ENCODE results near the gene PLA2G4E.

PLA2G4E gene

GRCh38 chr15:42059661-42060476, 39.0 kb upstream of the PLA2G4E start:
- Mint-ChIP-seq H3K4me1 (ENCODE audit: low read depth) (peaks cover 12% of the 10 kb centered on the region), H3K4me3 (no peak overlapping the region), H3K36me3 (ENCODE audit: low read depth) (no peaks in the 10 kb centered on the region), H3K27me3 (peaks cover 39% of the 10 kb centered on the region), H3K27ac (no peak overlapping the region), H3K9me3 (no peaks in the 10 kb centered on the region)
- DNase-seq, result peak; percentile 81

GRCh38 chr15:42058791-42059190, 37.9 kb upstream of the PLA2G4E start:
- Mint-ChIP-seq H3K27me3 (peaks cover 36% of the 10 kb centered on the region), H3K9me3 (no peaks in the 10 kb centered on the region), H3K4me1 (ENCODE audit: low read depth) (peaks cover 12% of the 10 kb centered on the region), H3K27ac (no peak overlapping the region), H3K4me3 (no peak overlapping the region), H3K36me3 (ENCODE audit: low read depth) (no peaks in the 10 kb centered on the region)
- no peak for DNase-seq

GRCh38 chr15:42057799-42058646, 37.2 kb upstream of the PLA2G4E start:
- Mint-ChIP-seq H3K4me1 (ENCODE audit: low read depth) (peaks cover 12% of the 10 kb centered on the region), H3K27ac (no peak overlapping the region), H3K36me3 (ENCODE audit: low read depth) (no peaks in the 10 kb centered on the region), H3K9me3 (no peaks in the 10 kb centered on the region), H3K27me3 (peaks cover 36% of the 10 kb centered on the region), H3K4me3 (no peak overlapping the region)
- no peak for DNase-seq

- Mint-ChIP-seq H3K27ac (peak overlapping the region; percentile 81), H3K9me3 (no peaks in the 10 kb centered on the region)
Measured at GRCh38 chr15:42056934-42057798, 36.3 kb upstream of the PLA2G4E start.

GRCh38 chr15:42053914-42054313, 33.1 kb upstream of the PLA2G4E start:
- Mint-ChIP-seq H3K36me3 (ENCODE audit: low read depth) (no peaks in the 10 kb centered on the region), H3K27ac (no peak overlapping the region), H3K4me3 (no peak overlapping the region), H3K4me1 (ENCODE audit: low read depth) (peaks cover 12% of the 10 kb centered on the region), H3K9me3 (no peaks in the 10 kb centered on the region), H3K27me3 (peaks cover 27% of the 10 kb centered on the region)
- no peak for DNase-seq

More at GRCh38 chr15:42056934-42057798, 36.3 kb upstream of the PLA2G4E start:
- peak; percentile 69 for DNase-seq
- H3K4me3 Mint-ChIP-seq, result peak overlapping the region; percentile 55
- H3K36me3 Mint-ChIP-seq (ENCODE audit: low read depth), result no peaks in the 10 kb centered on the region
- H3K27me3 Mint-ChIP-seq, result peaks cover 36% of the 10 kb centered on the region
- peaks cover 12% of the 10 kb centered on the region for H3K4me1 Mint-ChIP-seq (ENCODE audit: low read depth)

- no peaks in the 10 kb centered on the region for H3K9me3 Mint-ChIP-seq
- H3K27ac Mint-ChIP-seq, result no peak overlapping the region
- H3K27me3 Mint-ChIP-seq, result peaks cover 23% of the 10 kb centered on the region
Measured at GRCh38 chr15:42053010-42053409, 32.2 kb upstream of the PLA2G4E start.

GRCh38 chr15:42050484-42051255, 29.8 kb upstream of the PLA2G4E start:
- Mint-ChIP-seq H3K9me3 (no peaks in the 10 kb centered on the region), H3K27me3 (no peaks in the 10 kb centered on the region), H3K4me3 (no peak overlapping the region), H3K27ac (no peak overlapping the region), H3K4me1 (ENCODE audit: low read depth) (no peaks in the 10 kb centered on the region), H3K36me3 (ENCODE audit: low read depth) (no peaks in the 10 kb centered on the region)
- DNase-seq, result no peak

More at GRCh38 chr15:42053010-42053409, 32.2 kb upstream of the PLA2G4E start:
- Mint-ChIP-seq H3K36me3 (ENCODE audit: low read depth) (no peaks in the 10 kb centered on the region), H3K4me3 (no peak overlapping the region), H3K4me1 (ENCODE audit: low read depth) (peaks cover 12% of the 10 kb centered on the region)
- no peak for DNase-seq

- no peaks in the 10 kb centered on the region for H3K9me3 Mint-ChIP-seq
- H3K4me1 Mint-ChIP-seq (ENCODE audit: low read depth), result no peaks in the 10 kb centered on the region
- DNase-seq, result no peak
Measured at GRCh38 chr15:42048821-42049200, 28.0 kb upstream of the PLA2G4E start.

GRCh38 chr15:42048080-42048820, 27.4 kb upstream of the PLA2G4E start:
- Mint-ChIP-seq H3K27me3 (no peaks in the 10 kb centered on the region), H3K4me1 (ENCODE audit: low read depth) (no peaks in the 10 kb centered on the region)
- DNase-seq, result no peak

More at GRCh38 chr15:42048821-42049200, 28.0 kb upstream of the PLA2G4E start:
- Mint-ChIP-seq H3K27ac (no peak overlapping the region), H3K36me3 (ENCODE audit: low read depth) (no peaks in the 10 kb centered on the region), H3K27me3 (no peaks in the 10 kb centered on the region), H3K4me3 (no peak overlapping the region)

GRCh38 chr15:42046597-42046996, 25.8 kb upstream of the PLA2G4E start:
- no peaks in the 10 kb centered on the region for H3K9me3 Mint-ChIP-seq
- no peaks in the 10 kb centered on the region for H3K27me3 Mint-ChIP-seq
- H3K4me1 Mint-ChIP-seq (ENCODE audit: low read depth), result no peaks in the 10 kb centered on the region
- no peak for DNase-seq
- no peak overlapping the region for H3K4me3 Mint-ChIP-seq
- H3K27ac Mint-ChIP-seq, result no peak overlapping the region
- H3K36me3 Mint-ChIP-seq (ENCODE audit: low read depth), result no peaks in the 10 kb centered on the region

More at GRCh38 chr15:42048080-42048820, 27.4 kb upstream of the PLA2G4E start:
- Mint-ChIP-seq H3K27ac (no peak overlapping the region), H3K36me3 (ENCODE audit: low read depth) (no peaks in the 10 kb centered on the region), H3K9me3 (no peaks in the 10 kb centered on the region), H3K4me3 (no peak overlapping the region)

- no peaks in the 10 kb centered on the region for H3K27me3 Mint-ChIP-seq
- no peak overlapping the region for H3K4me3 Mint-ChIP-seq
- H3K9me3 Mint-ChIP-seq, result no peaks in the 10 kb centered on the region
- no peak for DNase-seq
- H3K4me1 Mint-ChIP-seq (ENCODE audit: low read depth), result no peaks in the 10 kb centered on the region
- H3K27ac Mint-ChIP-seq, result no peak overlapping the region
- no peaks in the 10 kb centered on the region for H3K36me3 Mint-ChIP-seq (ENCODE audit: low read depth)
Measured at GRCh38 chr15:42045211-42045615, 24.4 kb upstream of the PLA2G4E start.

GRCh38 chr15:42042602-42043400, 22.0 kb upstream of the PLA2G4E start:
- Mint-ChIP-seq H3K4me1 (ENCODE audit: low read depth) (no peaks in the 10 kb centered on the region), H3K36me3 (ENCODE audit: low read depth) (no peaks in the 10 kb centered on the region), H3K27me3 (no peaks in the 10 kb centered on the region), H3K4me3 (no peak overlapping the region), H3K27ac (peak overlapping the region; percentile 22), H3K9me3 (no peaks in the 10 kb centered on the region)
- no peak for DNase-seq
